Panc1 (cell line): ENCODE measurements around the gene OR2A25. TPM values are rescaled to one million over a fixed set of nuclear protein-coding genes. Genes with fewer than 3 reads are reported as not detected.

ENCODE experiments used
- ATAC-seq: fragments of 200-7000 bp; cut with Tn5 transposase; 2 replicates; pipeline ENCODE4 v1.9.1; 2020; ENCODE audit warnings: mild to moderate bottlenecking, moderate library complexity
- BruUV-seq: library from RNA; stranded (reverse); fragments of 400-500 nt; replicated peaks from 2 replicates; lab custom pipeline; 2021; lab: Mats Ljungman, UMichigan
- CTCF ChIA-PET: fragments of 300-600 bp; sonication (Branson Sonifier 250); formaldehyde crosslinking; loops from one replicate; lab custom pipeline; 2022; ENCODE audit warnings: antibody characterized with exemption; lab: Charles Lee
- POLR2A ChIA-PET: fragments of 300-600 bp; sonication (Branson Sonifier 250); formaldehyde crosslinking; loops from one replicate; lab custom pipeline; 2022; ENCODE audit warnings: antibody characterized with exemption; lab: Charles Lee
- DNase-seq: peaks from one replicate; pipeline ENCODE4 v3.0.0-alpha.2; 2010; ENCODE audit warnings: low read depth, low spot score
- H3K27ac ChIP-seq: 2 replicates; pipeline ENCODE4 v1.5.1; 2011; ENCODE audit warnings: mild to moderate bottlenecking, low read length, inconsistent platforms
- H3K27me3 ChIP-seq: fragments of 200-500 bp; sonication (Bioruptor generic); 2 replicates; pipeline ENCODE4 v1.6.0; 2014; ENCODE audit warnings: low read length, inconsistent platforms; ENCODE audit not compliant: control insufficient read depth, insufficient read depth
- H3K36me3 ChIP-seq: fragments of 200-500 bp; sonication (Bioruptor generic); 2 replicates; pipeline ENCODE4 v1.5.1; 2014; ENCODE audit warnings: inconsistent platforms, mild to moderate bottlenecking, low read length, moderate library complexity; ENCODE audit not compliant: control insufficient read depth, insufficient read depth
- H3K4me1 ChIP-seq: 2 replicates; pipeline ENCODE4 v1.5.1; 2011; ENCODE audit warnings: inconsistent platforms, mild to moderate bottlenecking, low read length, moderate library complexity; ENCODE audit not compliant: control insufficient read depth, insufficient read depth
- H3K4me3 ChIP-seq, 2 experiments: 2 replicates each; pipeline ENCODE4 v1.5.1; 2011 to 2012; ENCODE audit warnings: low read depth in 2 of 2, low read length in 2 of 2, mild to moderate bottlenecking in 2 of 2, inconsistent platforms in 1 of 2, moderate library complexity in 1 of 2
- H3K9me3 ChIP-seq: fragments of 200-500 bp; sonication (Bioruptor generic); 2 replicates; pipeline ENCODE4 v1.5.1; 2014; ENCODE audit warnings: low read depth, mild to moderate bottlenecking, inconsistent platforms, low read length, moderate library complexity; ENCODE audit not compliant: control insufficient read depth, insufficient read depth
- CTCF ChIP-seq: fragments of 450-650 bp; IDR thresholded peaks from 2 replicates; pipeline ENCODE4 v1.5.1; 2017; ENCODE audit warnings: mild to moderate bottlenecking
- POLR2AphosphoS5 ChIP-seq: IDR thresholded peaks from 2 replicates; pipeline ENCODE4 v1.6.1; 2012; ENCODE audit warnings: mild to moderate bottlenecking, low read depth, low read length, moderate library complexity
- SIN3A ChIP-seq: IDR thresholded peaks from 2 replicates; pipeline ENCODE4 v1.6.1; 2012; ENCODE audit warnings: low read depth, mild to moderate bottlenecking, low read length, moderate library complexity, borderline replicate concordance; ENCODE audit not compliant: insufficient read depth
- TCF7L2 ChIP-seq: IDR thresholded peaks from 2 replicates; pipeline ENCODE4 v1.6.1; 2011; ENCODE audit warnings: mild to moderate bottlenecking, low read depth, low read length, inconsistent platforms
- in situ Hi-C: cut with HindIII; loops from 2 replicates; pipeline ENCODE4 v1.10.0; 2016; ENCODE audit warnings: low sequenced_read_pairs, low pct_unique_long_range_greater_than_20kb
- intact Hi-C: fragments of 100-400 bp; cut with micrococcal nuclease; formaldehyde crosslinking; loops from one replicate; pipeline ENCODE4 v1.10.0; 2022; ENCODE audit not compliant: unreplicated experiment
- total RNA-seq: library from RNA; stranded (reverse); gene quantifications from one replicate; pipeline ENCODE4 v1.2.1, GENCODE V29; 2021; ENCODE audit not compliant: unreplicated experiment
- TF ChIP-seq, protein P1 (sequence below), 2 experiments: IDR thresholded peaks; 2 replicates each; pipeline ENCODE4 v1.6.1; 2011 to 2012; ENCODE audit warnings: low read depth in 2 of 2, control low read depth in 1 of 2, low read length in 1 of 2, mild to moderate bottlenecking in 1 of 2, moderate library complexity in 1 of 2; ENCODE audit not compliant: insufficient read depth in 1 of 2

OR2A25 gene
- total RNA-seq, 1 experiment from 2014 or later = not detected

DNA sequence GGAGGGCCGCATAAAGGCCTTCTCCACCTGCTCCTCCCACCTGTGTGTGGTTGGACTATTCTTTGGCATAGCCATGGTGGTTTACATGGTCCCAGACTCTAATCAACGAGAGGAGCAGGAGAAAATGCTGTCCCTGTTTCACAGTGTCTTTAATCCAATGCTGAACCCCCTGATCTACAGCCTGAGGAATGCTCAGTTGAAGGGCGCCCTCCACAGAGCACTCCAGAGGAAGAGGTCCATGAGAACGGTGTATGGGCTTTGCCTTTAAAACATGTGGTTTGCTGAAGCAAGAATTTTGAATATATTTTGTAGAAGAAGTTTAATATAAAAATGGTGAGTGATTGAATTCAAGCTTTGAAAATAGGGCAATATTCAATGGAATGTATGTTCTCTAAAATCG is 40.7 kb downstream of the OR2A25 start:
- ATAC-seq = no peak
- TF ChIP-seq TCF7L2 (no peak), CTCF (no peak), POLR2AphosphoS5 (no peak), SIN3A (no peak)
- TF ChIP-seq, protein P1, sequence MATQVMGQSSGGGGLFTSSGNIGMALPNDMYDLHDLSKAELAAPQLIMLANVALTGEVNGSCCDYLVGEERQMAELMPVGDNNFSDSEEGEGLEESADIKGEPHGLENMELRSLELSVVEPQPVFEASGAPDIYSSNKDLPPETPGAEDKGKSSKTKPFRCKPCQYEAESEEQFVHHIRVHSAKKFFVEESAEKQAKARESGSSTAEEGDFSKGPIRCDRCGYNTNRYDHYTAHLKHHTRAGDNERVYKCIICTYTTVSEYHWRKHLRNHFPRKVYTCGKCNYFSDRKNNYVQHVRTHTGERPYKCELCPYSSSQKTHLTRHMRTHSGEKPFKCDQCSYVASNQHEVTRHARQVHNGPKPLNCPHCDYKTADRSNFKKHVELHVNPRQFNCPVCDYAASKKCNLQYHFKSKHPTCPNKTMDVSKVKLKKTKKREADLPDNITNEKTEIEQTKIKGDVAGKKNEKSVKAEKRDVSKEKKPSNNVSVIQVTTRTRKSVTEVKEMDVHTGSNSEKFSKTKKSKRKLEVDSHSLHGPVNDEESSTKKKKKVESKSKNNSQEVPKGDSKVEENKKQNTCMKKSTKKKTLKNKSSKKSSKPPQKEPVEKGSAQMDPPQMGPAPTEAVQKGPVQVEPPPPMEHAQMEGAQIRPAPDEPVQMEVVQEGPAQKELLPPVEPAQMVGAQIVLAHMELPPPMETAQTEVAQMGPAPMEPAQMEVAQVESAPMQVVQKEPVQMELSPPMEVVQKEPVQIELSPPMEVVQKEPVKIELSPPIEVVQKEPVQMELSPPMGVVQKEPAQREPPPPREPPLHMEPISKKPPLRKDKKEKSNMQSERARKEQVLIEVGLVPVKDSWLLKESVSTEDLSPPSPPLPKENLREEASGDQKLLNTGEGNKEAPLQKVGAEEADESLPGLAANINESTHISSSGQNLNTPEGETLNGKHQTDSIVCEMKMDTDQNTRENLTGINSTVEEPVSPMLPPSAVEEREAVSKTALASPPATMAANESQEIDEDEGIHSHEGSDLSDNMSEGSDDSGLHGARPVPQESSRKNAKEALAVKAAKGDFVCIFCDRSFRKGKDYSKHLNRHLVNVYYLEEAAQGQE (IDR thresholded peaks at IDR 0.05; ENCODE audit: insufficient read depth in 1 of 2, low read depth in 2 of 2, low read length in 1 of 2) = no peak
- CTCF ChIA-PET = no interaction called here
- in situ Hi-C loops (no loop called here), intact Hi-C loops (no loop called here)
- no peak for DNase-seq
- H3K4me1 ChIP-seq = no peaks in the 10 kb centered on the region
- no TSS peak for BruUV-seq
- H3K9me3 ChIP-seq = no peaks in the 10 kb centered on the region
- no peaks in the 10 kb centered on the region for H3K27me3 ChIP-seq
- H3K4me3 ChIP-seq = no peak overlapping the region
- no peak overlapping the region for H3K27ac ChIP-seq
- no peaks in the 10 kb centered on the region for H3K36me3 ChIP-seq
- POLR2A ChIA-PET = no interaction called here

GRCh38 chr7:144113651-144114050 is 44.0 kb downstream of the OR2A25 start:
- POLR2A ChIA-PET = no interaction called here
- no peaks in the 10 kb centered on the region for H3K36me3 ChIP-seq
- DNase-seq (no peak), ATAC-seq (no peak)
- CTCF ChIA-PET = no interaction called here
- BruUV-seq = no TSS peak
- no peaks in the 10 kb centered on the region for H3K4me1 ChIP-seq
- intact Hi-C loops (no loop called here), in situ Hi-C loops (no loop called here)
- H3K27me3 ChIP-seq = no peaks in the 10 kb centered on the region
- no peak overlapping the region for H3K27ac ChIP-seq
- no peak overlapping the region for H3K4me3 ChIP-seq
- H3K9me3 ChIP-seq = no peaks in the 10 kb centered on the region
- TF ChIP-seq, protein P1 (IDR thresholded peaks at IDR 0.05; ENCODE audit: insufficient read depth in 1 of 2, low read depth in 2 of 2, low read length in 1 of 2) = no peak
- no peak for TF ChIP-seq SIN3A
- no peak for TF ChIP-seq CTCF
- no peak for TF ChIP-seq POLR2AphosphoS5
- no peak for TF ChIP-seq TCF7L2
